Fibroblast of lung (primary cell): Measurements from ENCODE around the gene GTF3C1.

ENCODE experiments used
- EZH2 ChIP-seq: IDR thresholded peaks from 2 replicates; pipeline ENCODE4 v1.5.1; 2012; ENCODE audit warnings: low read length, control low read depth, mild to moderate bottlenecking; ENCODE audit errors: missing control alignments
- TF ChIP-seq, protein P1 (sequence below), 2 donors: IDR thresholded peaks in 1 of 2; conservative IDR thresholded peaks in 1 of 2; 1 replicate in 1 of 2; 2 replicates in 1 of 2; pipeline ENCODE4 v1.5.1; 2011 to 2012; ENCODE audit warnings: low read length in 2 of 2, control low read depth in 1 of 2, inconsistent platforms in 1 of 2, low read depth in 1 of 2, mild to moderate bottlenecking in 1 of 2

DNA sequence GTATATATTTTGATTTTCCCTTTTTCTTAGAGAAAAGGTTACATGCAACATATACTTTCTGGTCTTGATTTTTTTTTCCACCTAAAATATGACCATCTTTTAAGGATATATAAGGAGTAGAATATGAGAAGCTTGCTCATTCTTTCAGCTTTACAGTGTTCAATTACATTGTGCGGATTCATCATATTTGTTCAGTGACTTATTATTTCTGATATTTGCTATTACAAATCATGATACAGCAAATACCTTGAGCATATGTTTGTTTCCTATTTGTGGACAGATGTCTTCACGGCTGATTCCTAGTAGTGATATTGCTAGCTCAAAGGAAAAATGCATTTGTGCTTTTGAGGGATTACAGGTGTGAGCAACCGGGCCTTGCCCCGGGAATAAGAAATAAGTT lies 18.4 kb upstream of the GTF3C1 start:
- TF ChIP-seq, protein P1, sequence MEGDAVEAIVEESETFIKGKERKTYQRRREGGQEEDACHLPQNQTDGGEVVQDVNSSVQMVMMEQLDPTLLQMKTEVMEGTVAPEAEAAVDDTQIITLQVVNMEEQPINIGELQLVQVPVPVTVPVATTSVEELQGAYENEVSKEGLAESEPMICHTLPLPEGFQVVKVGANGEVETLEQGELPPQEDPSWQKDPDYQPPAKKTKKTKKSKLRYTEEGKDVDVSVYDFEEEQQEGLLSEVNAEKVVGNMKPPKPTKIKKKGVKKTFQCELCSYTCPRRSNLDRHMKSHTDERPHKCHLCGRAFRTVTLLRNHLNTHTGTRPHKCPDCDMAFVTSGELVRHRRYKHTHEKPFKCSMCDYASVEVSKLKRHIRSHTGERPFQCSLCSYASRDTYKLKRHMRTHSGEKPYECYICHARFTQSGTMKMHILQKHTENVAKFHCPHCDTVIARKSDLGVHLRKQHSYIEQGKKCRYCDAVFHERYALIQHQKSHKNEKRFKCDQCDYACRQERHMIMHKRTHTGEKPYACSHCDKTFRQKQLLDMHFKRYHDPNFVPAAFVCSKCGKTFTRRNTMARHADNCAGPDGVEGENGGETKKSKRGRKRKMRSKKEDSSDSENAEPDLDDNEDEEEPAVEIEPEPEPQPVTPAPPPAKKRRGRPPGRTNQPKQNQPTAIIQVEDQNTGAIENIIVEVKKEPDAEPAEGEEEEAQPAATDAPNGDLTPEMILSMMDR (conservative IDR thresholded peaks at IDR 0.05 in 1 of 2, IDR thresholded peaks at IDR 0.05 in 1 of 2; ENCODE audit: low read depth in 1 of 2, low read length in 2 of 2), result no peak
- TF ChIP-seq EZH2, result no peak
